Measurements from ENCODE around the gene ZBTB7C. TPM values are rescaled to one million over a fixed set of nuclear protein-coding genes. Genes with fewer than 3 reads are reported as not detected.

The ZBTB7C gene
- polyA plus RNA-seq, 1 donor = 1.7 TPM

DNA sequence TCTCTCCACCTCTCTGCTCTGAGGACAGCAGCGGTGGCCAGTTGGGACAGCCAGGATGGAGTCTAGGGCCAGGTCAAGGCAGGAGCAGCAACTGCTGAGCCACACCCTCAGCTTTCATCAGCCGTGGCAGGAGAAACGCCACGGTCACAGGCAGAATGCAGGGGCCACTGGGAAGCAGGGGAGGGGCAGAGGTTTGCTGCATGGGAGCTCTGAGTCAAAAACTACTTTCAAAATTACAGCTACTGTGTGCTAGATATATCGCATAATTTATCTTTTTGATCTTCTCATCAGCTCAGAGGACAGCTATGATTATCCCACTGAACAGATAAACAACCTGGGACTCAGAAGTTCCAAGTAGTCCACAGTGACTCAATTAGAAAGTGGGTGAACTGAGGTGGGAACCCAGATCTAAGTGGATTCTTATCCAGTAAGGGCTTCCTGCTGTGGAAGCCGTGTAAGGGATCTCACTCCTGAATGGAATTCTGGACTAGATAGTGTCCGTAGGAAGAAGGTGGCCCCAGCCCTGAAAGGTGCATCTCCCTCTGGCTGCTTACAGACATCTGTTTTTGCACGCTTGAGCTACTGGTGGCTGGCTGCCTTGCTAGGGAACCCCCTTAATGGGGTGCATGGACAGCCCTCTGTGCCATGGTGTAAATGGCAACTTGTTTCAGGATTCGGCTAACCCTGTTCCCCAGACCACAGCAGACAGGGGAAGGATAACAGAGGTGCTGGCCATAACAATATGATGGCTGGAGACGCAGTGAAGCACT, 284.1 kb downstream of the ZBTB7C start:
- Histone ChIP-seq H3K4me1 (ENCODE audit: control insufficient read depth, insufficient read depth, low read length) (peaks cover 2% of the 10 kb centered on the region), H3K27ac (ENCODE audit: low read length) (no peak overlapping the region), H3K9me3 (ENCODE audit: control insufficient read depth, low read depth, low read length) (no peaks in the 10 kb centered on the region), H3K36me3 (ENCODE audit: control insufficient read depth, insufficient read depth, low read length) (no peaks in the 10 kb centered on the region), H3K4me3 (ENCODE audit: low read length) (no peak overlapping the region), H3K27me3 (ENCODE audit: control insufficient read depth, insufficient read depth, low read length) (no peaks in the 10 kb centered on the region)
- WGBS (ENCODE audit: insufficient coverage, low lambda C conversion rate) = no CpG with 5 or more reads among the region's 10 CpGs
- DNase-seq = no peak

- Histone ChIP-seq H3K27ac (ENCODE audit: low read length) (no peak overlapping the region), H3K4me3 (ENCODE audit: low read length) (no peak overlapping the region), H3K4me1 (ENCODE audit: control insufficient read depth, insufficient read depth, low read length) (peaks cover 2% of the 10 kb centered on the region), H3K27me3 (ENCODE audit: control insufficient read depth, insufficient read depth, low read length) (no peaks in the 10 kb centered on the region), H3K9me3 (ENCODE audit: control insufficient read depth, low read depth, low read length) (no peaks in the 10 kb centered on the region), H3K36me3 (ENCODE audit: control insufficient read depth, insufficient read depth, low read length) (no peaks in the 10 kb centered on the region)
- WGBS (ENCODE audit: insufficient coverage, low lambda C conversion rate) = no CpG with 5 or more reads among the region's 4 CpGs
- no peak for DNase-seq
These were observed 285.2 kb downstream of the ZBTB7C start for GRCh38 chr18:48123941-48124340.

DNA sequence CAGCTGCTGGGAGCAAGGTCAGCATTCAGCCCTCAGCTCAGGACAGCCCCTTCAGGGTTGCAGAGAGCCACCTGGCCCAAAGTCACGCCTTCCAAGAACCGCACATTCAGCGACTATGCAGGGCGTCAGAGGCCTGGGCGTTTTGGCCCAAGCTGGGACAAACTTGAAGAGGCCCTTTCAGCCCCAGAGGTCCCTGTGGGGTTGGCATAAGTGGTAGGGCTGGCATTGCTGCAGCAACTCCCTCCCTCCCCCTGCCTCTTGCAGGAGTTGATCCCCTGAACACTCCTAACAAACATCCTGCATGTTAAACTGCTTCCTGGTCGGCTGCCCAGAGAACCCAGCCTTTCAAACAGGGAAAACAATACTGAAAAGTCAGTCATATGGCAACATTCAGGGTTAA, 285.9 kb downstream of the ZBTB7C start:
- Histone ChIP-seq H3K4me1 (ENCODE audit: control insufficient read depth, insufficient read depth, low read length) (peaks cover 2% of the 10 kb centered on the region), H3K36me3 (ENCODE audit: control insufficient read depth, insufficient read depth, low read length) (no peaks in the 10 kb centered on the region), H3K4me3 (ENCODE audit: low read length) (no peak overlapping the region), H3K27me3 (ENCODE audit: control insufficient read depth, insufficient read depth, low read length) (no peaks in the 10 kb centered on the region), H3K9me3 (ENCODE audit: control insufficient read depth, low read depth, low read length) (no peaks in the 10 kb centered on the region), H3K27ac (ENCODE audit: low read length) (no peak overlapping the region)
- WGBS (ENCODE audit: insufficient coverage, low lambda C conversion rate) = no CpG with 5 or more reads among the region's 6 CpGs
- DNase-seq = no peak

GRCh38 chr18:48122816-48123215, 286.4 kb downstream of the ZBTB7C start:
- no peak for DNase-seq
- no peak overlapping the region for H3K27ac ChIP-seq (ENCODE audit: low read length)
- no peaks in the 10 kb centered on the region for H3K36me3 ChIP-seq (ENCODE audit: control insufficient read depth, insufficient read depth, low read length)
- H3K4me1 ChIP-seq (ENCODE audit: control insufficient read depth, insufficient read depth, low read length) = peaks cover 2% of the 10 kb centered on the region
- no peaks in the 10 kb centered on the region for H3K27me3 ChIP-seq (ENCODE audit: control insufficient read depth, insufficient read depth, low read length)
- no CpG with 5 or more reads among the region's 4 CpGs for WGBS (ENCODE audit: insufficient coverage, low lambda C conversion rate)
- no peak overlapping the region for H3K4me3 ChIP-seq (ENCODE audit: low read length)
- no peaks in the 10 kb centered on the region for H3K9me3 ChIP-seq (ENCODE audit: control insufficient read depth, low read depth, low read length)

- H3K27ac ChIP-seq (ENCODE audit: low read length) = no peak overlapping the region
- no peaks in the 10 kb centered on the region for H3K27me3 ChIP-seq (ENCODE audit: control insufficient read depth, insufficient read depth, low read length)
- no CpG with 5 or more reads among the region's 3 CpGs for WGBS (ENCODE audit: insufficient coverage, low lambda C conversion rate)
- peaks cover 2% of the 10 kb centered on the region for H3K4me1 ChIP-seq (ENCODE audit: control insufficient read depth, insufficient read depth, low read length)
- H3K36me3 ChIP-seq (ENCODE audit: control insufficient read depth, insufficient read depth, low read length) = no peaks in the 10 kb centered on the region
- no peak overlapping the region for H3K4me3 ChIP-seq (ENCODE audit: low read length)
- no peaks in the 10 kb centered on the region for H3K9me3 ChIP-seq (ENCODE audit: control insufficient read depth, low read depth, low read length)
- no peak for DNase-seq
These were observed 286.8 kb downstream of the ZBTB7C start for GRCh38 chr18:48122376-48122775.

DNA sequence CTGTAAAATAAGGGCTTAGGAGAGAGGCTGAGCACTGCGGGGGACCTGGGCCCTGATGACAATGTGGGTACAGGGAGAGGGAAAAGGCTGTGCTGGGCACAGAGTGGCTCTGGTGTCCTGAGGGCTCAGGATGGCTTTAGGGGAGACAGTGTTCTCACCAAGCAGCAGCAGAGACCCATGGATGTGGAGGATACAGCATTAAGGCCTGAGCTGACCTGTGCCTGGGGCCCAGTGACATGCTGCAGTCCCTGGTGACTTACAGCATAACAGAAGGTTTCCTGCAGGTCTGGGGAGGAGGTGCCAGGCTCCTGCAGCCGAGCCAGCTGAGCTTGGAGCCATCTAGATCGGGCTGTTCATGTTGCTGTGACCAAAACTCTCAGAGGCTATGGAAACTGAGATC, 287.4 kb downstream of the ZBTB7C start:
- H3K4me1 ChIP-seq (ENCODE audit: control insufficient read depth, insufficient read depth, low read length) = peaks cover 2% of the 10 kb centered on the region
- WGBS (ENCODE audit: insufficient coverage, low lambda C conversion rate) = no CpG with 5 or more reads among the region's 3 CpGs
- H3K4me3 ChIP-seq (ENCODE audit: low read length) = no peak overlapping the region
- H3K9me3 ChIP-seq (ENCODE audit: control insufficient read depth, low read depth, low read length) = no peaks in the 10 kb centered on the region
- DNase-seq = no peak
- no peaks in the 10 kb centered on the region for H3K36me3 ChIP-seq (ENCODE audit: control insufficient read depth, insufficient read depth, low read length)
- no peak overlapping the region for H3K27ac ChIP-seq (ENCODE audit: low read length)
- no peaks in the 10 kb centered on the region for H3K27me3 ChIP-seq (ENCODE audit: control insufficient read depth, insufficient read depth, low read length)

DNA sequence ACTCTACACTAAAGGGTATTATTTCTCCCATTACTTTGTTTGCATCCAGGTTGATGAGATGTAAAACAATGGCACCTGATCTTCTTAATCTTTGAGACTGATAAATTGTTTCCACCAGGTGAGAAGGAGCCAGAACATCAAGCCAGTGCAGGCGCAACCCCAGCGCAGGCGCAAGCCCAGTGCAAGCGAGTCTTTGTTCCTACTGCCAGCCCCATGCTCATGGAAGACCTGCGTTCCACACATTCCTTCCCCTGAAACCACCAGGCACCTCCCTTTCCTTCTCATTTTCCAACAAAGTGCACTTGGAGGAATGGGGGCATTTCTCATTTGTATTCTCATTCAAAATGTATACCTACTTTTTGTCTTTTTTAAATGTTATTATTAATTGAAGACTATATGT, 290.0 kb downstream of the ZBTB7C start:
- H3K9me3 ChIP-seq (ENCODE audit: control insufficient read depth, low read depth, low read length) = no peaks in the 10 kb centered on the region
- DNase-seq = no peak
- no peaks in the 10 kb centered on the region for H3K4me1 ChIP-seq (ENCODE audit: control insufficient read depth, insufficient read depth, low read length)
- H3K36me3 ChIP-seq (ENCODE audit: control insufficient read depth, insufficient read depth, low read length) = no peaks in the 10 kb centered on the region
- no peak overlapping the region for H3K27ac ChIP-seq (ENCODE audit: low read length)
- no peaks in the 10 kb centered on the region for H3K27me3 ChIP-seq (ENCODE audit: control insufficient read depth, insufficient read depth, low read length)
- WGBS (ENCODE audit: insufficient coverage, low lambda C conversion rate) = 83% methylated on average over 1 of the region's 5 CpGs
- H3K4me3 ChIP-seq (ENCODE audit: low read length) = no peak overlapping the region

GRCh38 chr18:48116873-48117630, 292.1 kb downstream of the ZBTB7C start:
- H3K27me3 ChIP-seq (ENCODE audit: control insufficient read depth, insufficient read depth, low read length) = no peaks in the 10 kb centered on the region
- H3K36me3 ChIP-seq (ENCODE audit: control insufficient read depth, insufficient read depth, low read length) = no peaks in the 10 kb centered on the region
- no peaks in the 10 kb centered on the region for H3K9me3 ChIP-seq (ENCODE audit: control insufficient read depth, low read depth, low read length)
- H3K4me1 ChIP-seq (ENCODE audit: control insufficient read depth, insufficient read depth, low read length) = no peaks in the 10 kb centered on the region
- no CpG with 5 or more reads among the region's 9 CpGs for WGBS (ENCODE audit: insufficient coverage, low lambda C conversion rate)
- no peak overlapping the region for H3K27ac ChIP-seq (ENCODE audit: low read length)
- DNase-seq = no peak
- H3K4me3 ChIP-seq (ENCODE audit: low read length) = no peak overlapping the region

DNA sequence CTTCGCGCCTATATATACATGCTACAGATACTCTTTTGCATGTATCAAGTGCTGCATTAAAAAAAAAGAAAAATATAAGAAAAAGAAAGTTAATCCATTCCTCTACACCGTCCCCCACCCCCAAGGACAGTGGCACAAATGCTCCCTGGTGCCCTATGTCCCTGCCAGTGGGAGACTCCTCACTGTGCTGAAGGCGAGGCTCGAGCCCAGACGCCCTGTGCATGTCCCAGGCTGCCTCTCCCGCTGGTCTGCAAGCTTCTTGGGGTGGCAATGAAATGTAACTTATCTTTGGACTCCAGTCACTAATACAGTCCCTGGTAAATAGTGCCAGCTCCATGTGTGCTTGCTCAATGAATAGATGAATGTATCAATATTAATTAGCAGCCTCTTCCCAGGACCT, 293.2 kb downstream of the ZBTB7C start:
- H3K4me1 ChIP-seq (ENCODE audit: control insufficient read depth, insufficient read depth, low read length) = no peaks in the 10 kb centered on the region
- H3K36me3 ChIP-seq (ENCODE audit: control insufficient read depth, insufficient read depth, low read length) = no peaks in the 10 kb centered on the region
- WGBS (ENCODE audit: insufficient coverage, low lambda C conversion rate) = no CpG with 5 or more reads among the region's 7 CpGs
- no peaks in the 10 kb centered on the region for H3K9me3 ChIP-seq (ENCODE audit: control insufficient read depth, low read depth, low read length)
- H3K4me3 ChIP-seq (ENCODE audit: low read length) = no peak overlapping the region
- H3K27me3 ChIP-seq (ENCODE audit: control insufficient read depth, insufficient read depth, low read length) = no peaks in the 10 kb centered on the region
- H3K27ac ChIP-seq (ENCODE audit: low read length) = no peak overlapping the region
- no peak for DNase-seq

DNA sequence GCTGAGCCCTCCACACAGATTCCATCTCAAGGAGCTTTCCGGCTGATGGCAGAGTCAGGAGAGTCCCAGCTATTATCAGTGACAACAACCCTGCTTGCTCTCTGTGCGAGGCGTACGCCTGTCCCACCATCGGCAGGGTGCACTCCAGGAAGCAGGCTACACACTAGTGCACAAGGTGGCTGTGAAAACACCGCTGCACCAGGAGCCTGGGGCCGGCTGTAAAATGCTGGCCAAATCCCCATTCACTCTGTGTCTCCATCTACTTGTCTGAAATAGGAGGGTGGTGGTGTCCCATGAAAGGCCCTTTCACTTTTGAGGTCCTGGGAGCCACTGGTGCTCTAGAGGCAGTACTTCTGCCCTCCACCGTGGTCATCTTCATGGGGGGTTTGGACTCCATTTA, 295.5 kb downstream of the ZBTB7C start:
- no peaks in the 10 kb centered on the region for H3K9me3 ChIP-seq (ENCODE audit: control insufficient read depth, low read depth, low read length)
- no peaks in the 10 kb centered on the region for H3K36me3 ChIP-seq (ENCODE audit: control insufficient read depth, insufficient read depth, low read length)
- no peaks in the 10 kb centered on the region for H3K4me1 ChIP-seq (ENCODE audit: control insufficient read depth, insufficient read depth, low read length)
- no peak overlapping the region for H3K27ac ChIP-seq (ENCODE audit: low read length)
- no peak for DNase-seq
- WGBS (ENCODE audit: insufficient coverage, low lambda C conversion rate) = 93% methylated on average over 3 of the region's 8 CpGs
- H3K27me3 ChIP-seq (ENCODE audit: control insufficient read depth, insufficient read depth, low read length) = no peaks in the 10 kb centered on the region
- no peak overlapping the region for H3K4me3 ChIP-seq (ENCODE audit: low read length)

Data from large intestine (tissue), 3 donors.